Vagina (tissue), 2 donors: ENCODE measurements around the gene KCNK17.

Source experiments
- CTCF ChIP-seq, 3 experiments: fragments of 450-650 bp in 2 of 3; fragments of 200-600 bp in 1 of 3; sonication (generic) in 1 of 3; IDR thresholded peaks; one replicate each; pipeline ENCODE4 v1.5.1; 2017 to 2019; ENCODE audit warnings: antibody characterized with exemption in 3 of 3, mild to moderate bottlenecking in 2 of 3, moderate library complexity in 2 of 3
- POLR2A ChIP-seq, 2 donors: fragments of 450-650 bp; IDR thresholded peaks; one replicate each; pipeline ENCODE4 v1.6.1; 2017; ENCODE audit warnings: antibody characterized with exemption in 2 of 2, mild to moderate bottlenecking in 2 of 2, moderate library complexity in 2 of 2

- TF ChIP-seq CTCF (IDR thresholded peaks at IDR 0.05) (no peak), POLR2A (IDR thresholded peaks at IDR 0.05) (no peak)
Measured at GRCh38 chr6:39279539-39279938, 34.7 kb downstream of the KCNK17 start.
